ENCODE measurements around the gene ATRNL1.

DNA sequence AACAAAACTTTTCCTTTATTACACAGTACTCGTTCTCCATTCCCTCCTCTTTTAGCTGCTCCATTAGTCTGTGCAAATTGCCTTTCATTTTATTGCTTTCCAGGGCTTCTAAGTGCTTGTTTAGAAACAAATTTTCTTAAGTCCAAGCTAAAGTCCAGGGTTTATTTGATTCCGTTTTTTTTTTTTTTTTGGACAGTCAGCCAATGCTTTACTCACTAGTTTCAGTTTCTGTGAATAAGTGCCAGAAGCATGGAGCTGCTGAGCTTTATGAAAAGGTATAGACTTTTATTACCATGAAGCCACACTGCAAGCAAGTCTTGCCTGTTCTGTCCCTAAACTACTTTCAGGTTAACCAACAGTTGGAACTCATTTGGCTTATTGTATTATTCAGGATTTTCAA, 724.8 kb downstream of the ATRNL1 start:
- TF ChIP-seq, protein P1, sequence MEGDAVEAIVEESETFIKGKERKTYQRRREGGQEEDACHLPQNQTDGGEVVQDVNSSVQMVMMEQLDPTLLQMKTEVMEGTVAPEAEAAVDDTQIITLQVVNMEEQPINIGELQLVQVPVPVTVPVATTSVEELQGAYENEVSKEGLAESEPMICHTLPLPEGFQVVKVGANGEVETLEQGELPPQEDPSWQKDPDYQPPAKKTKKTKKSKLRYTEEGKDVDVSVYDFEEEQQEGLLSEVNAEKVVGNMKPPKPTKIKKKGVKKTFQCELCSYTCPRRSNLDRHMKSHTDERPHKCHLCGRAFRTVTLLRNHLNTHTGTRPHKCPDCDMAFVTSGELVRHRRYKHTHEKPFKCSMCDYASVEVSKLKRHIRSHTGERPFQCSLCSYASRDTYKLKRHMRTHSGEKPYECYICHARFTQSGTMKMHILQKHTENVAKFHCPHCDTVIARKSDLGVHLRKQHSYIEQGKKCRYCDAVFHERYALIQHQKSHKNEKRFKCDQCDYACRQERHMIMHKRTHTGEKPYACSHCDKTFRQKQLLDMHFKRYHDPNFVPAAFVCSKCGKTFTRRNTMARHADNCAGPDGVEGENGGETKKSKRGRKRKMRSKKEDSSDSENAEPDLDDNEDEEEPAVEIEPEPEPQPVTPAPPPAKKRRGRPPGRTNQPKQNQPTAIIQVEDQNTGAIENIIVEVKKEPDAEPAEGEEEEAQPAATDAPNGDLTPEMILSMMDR (conservative IDR thresholded peaks at IDR 0.05; ENCODE audit: low read depth in 2 of 2) = no peak
- TF ChIP-seq POLR2AphosphoS5 (IDR thresholded peaks at IDR 0.05; ENCODE audit: low read depth) (no peak), EZH2 (IDR thresholded peaks at IDR 0.05; ENCODE audit: low read depth, unreplicated experiment) (no peak), JUNB (IDR thresholded peaks at IDR 0.05; ENCODE audit: unreplicated experiment) (no peak), CREB1 (CRISPR knock-in tag; IDR thresholded peaks at IDR 0.05; ENCODE audit: low read depth) (no peak), STAT1 (IDR thresholded peaks at IDR 0.05; ENCODE audit: unreplicated experiment) (no peak), EZH2phosphoT487 (IDR thresholded peaks at IDR 0.05; ENCODE audit: unreplicated experiment) (no peak), NANOG (IDR thresholded peaks at IDR 0.05; ENCODE audit: borderline replicate concordance) (no peak), ZNF331 (CRISPR knock-in tag; IDR thresholded peaks at IDR 0.05; ENCODE audit: low read depth) (no peak)
- TF ChIP-seq, protein P2, sequence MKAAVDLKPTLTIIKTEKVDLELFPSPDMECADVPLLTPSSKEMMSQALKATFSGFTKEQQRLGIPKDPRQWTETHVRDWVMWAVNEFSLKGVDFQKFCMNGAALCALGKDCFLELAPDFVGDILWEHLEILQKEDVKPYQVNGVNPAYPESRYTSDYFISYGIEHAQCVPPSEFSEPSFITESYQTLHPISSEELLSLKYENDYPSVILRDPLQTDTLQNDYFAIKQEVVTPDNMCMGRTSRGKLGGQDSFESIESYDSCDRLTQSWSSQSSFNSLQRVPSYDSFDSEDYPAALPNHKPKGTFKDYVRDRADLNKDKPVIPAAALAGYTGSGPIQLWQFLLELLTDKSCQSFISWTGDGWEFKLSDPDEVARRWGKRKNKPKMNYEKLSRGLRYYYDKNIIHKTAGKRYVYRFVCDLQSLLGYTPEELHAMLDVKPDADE (IDR thresholded peaks at IDR 0.05) = no peak
- TF ChIP-seq, protein P3, sequence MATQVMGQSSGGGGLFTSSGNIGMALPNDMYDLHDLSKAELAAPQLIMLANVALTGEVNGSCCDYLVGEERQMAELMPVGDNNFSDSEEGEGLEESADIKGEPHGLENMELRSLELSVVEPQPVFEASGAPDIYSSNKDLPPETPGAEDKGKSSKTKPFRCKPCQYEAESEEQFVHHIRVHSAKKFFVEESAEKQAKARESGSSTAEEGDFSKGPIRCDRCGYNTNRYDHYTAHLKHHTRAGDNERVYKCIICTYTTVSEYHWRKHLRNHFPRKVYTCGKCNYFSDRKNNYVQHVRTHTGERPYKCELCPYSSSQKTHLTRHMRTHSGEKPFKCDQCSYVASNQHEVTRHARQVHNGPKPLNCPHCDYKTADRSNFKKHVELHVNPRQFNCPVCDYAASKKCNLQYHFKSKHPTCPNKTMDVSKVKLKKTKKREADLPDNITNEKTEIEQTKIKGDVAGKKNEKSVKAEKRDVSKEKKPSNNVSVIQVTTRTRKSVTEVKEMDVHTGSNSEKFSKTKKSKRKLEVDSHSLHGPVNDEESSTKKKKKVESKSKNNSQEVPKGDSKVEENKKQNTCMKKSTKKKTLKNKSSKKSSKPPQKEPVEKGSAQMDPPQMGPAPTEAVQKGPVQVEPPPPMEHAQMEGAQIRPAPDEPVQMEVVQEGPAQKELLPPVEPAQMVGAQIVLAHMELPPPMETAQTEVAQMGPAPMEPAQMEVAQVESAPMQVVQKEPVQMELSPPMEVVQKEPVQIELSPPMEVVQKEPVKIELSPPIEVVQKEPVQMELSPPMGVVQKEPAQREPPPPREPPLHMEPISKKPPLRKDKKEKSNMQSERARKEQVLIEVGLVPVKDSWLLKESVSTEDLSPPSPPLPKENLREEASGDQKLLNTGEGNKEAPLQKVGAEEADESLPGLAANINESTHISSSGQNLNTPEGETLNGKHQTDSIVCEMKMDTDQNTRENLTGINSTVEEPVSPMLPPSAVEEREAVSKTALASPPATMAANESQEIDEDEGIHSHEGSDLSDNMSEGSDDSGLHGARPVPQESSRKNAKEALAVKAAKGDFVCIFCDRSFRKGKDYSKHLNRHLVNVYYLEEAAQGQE (IDR thresholded peaks at IDR 0.05; ENCODE audit: unreplicated experiment) = no peak

Measured in GM23338 (cell line).